ENCODE data around the gene METRN.
A peak's percentile ranks its signal among the peaks of the same experiment; 100 is the strongest.
"Not testable (repeated sequence)": the region's sequence is repeated elsewhere in the genome, so short reads cannot be mapped to it uniquely, and the experiment has no call there.

Gene METRN

DNA sequence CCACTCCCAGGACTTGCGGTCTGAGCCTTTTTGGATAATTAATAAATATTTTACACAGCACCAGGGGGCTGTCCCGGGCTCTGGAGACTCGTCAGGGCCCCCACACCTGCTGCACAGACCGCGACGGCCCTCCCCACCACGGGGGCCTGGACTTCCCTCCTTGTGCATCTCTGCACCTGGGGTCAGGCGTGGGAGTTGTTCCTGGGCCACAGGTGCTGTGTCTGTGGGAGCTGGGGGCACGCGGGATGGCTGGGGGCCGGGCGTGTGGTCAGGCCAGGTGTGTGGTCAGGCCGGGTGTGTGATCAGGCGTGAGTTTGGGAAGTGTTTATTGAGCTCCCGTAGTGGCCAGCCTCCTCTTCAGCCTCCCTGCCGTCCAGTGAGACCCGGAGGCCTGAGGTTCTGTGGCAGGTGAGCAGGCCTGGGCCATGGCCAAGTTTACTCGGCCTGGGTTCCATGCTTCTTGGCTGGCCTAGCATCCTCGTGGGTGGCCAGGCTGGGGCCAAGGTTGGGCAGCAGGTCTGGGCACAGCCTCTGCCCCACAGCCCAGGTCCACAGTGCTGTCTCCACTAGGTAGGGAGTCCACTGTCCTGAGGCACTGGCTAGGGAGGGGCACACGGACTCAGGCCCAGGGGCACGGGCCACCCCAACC lies 36.6 kb upstream of the METRN start:
- no peak for DNase-seq

DNA sequence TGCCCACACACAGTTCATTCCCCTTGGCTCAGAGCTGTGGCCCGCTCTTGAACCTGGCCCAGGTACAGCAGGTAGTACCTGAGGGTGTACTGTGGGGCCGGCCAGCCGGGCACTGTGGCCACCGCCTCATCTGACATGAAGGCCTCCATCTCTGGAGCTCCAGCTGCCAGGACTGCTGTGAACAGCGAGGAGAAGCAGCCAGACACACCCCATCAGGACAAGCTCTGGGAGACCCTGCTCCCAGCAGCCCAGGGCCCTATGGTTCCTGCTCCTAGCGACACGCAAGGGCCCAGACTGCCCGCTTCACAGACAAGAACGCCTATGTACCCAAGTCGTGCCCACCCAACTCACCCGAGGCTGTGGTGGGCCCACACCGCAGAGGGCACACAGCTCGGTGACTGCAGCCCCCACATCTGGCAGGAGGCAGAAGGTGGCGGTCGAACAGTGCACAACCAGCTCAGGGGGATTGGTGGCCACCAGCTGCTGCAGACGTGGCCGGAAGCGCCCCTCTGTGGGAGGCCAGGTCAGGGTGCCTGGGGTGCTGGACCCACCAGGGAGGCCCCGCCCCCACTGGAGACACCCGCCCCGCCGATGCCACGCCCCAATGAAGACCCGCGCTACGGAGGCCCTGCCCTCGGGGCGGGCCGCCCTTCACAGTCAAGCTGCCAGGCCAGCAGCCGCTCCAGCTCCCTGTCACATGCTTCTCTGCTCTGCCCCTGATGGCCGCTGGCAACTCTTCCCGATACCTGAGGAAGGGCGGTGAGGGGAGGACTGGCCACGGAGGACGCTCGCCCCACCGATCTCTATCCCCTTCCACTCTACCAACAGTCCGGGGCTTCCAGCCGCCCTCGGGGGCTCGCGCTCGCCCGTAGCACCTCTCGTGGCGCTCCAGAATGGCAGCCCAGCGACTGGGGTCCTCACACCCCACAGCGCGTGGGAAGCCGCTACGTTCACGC lies 35.8 kb upstream of the METRN start:
- peak; percentile 78 for DNase-seq

DNA sequence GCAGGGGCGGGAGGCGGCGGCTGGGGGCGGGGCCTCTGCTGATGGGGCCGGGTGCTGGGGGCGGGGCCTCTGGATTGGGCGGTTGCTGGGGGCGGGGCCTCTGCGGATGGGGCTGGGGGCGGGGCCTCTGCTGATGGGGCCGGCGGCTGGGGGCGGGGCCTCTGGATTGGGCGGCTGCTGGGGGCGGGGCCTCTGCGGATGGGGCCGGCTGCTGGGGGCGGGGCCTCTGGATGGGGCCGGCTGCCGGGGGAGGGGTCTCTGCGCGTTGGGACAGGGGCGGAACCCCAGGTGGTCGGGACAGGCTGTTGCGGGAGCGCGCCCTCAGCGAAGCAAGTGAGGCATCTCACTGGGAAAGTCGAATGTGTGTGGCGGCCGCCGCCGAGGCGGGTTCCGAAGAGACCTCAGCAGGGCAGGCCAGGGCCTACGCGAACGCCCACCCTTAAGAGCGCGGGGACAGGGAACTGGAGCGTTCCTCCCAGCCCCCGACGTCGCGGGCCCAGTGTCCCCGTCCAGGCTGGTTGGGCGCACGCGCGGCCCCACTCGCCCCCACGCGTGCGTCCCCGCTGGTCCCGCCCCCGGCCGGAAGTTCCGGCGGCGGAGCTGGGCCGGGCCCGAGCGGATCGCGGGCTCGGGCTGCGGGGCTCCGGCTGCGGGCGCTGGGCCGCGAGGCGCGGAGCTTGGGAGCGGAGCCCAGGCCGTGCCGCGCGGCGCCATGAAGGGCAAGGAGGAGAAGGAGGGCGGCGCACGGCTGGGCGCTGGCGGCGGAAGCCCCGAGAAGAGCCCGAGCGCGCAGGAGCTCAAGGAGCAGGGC lies 34.9 kb upstream of the METRN start, which contains the start of gene STUB1:
TSS of gene STUB1 (plus strand) at position 597 of the 811 bp plus-strand sequence. CDS start at position 713, 116 bp downstream.
- peak; percentile 97 for DNase-seq

DNA sequence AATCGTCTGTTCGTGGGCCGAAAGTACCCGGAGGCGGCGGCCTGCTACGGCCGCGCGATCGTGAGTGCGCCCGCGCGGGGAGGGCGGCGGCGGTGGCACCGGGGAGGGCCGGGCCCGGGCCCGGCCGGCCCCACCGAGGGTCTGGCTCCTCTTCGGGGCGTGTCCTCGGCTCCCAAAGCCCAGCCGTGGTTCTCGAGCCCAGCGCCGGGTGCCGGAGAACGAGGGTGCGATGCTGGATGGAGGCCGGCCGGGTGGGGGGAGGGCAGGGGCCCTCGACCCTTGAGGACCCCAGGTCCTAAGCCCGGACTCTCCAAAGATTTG lies 34.3 kb upstream of the METRN start:
- no peak for DNase-seq

DNA sequence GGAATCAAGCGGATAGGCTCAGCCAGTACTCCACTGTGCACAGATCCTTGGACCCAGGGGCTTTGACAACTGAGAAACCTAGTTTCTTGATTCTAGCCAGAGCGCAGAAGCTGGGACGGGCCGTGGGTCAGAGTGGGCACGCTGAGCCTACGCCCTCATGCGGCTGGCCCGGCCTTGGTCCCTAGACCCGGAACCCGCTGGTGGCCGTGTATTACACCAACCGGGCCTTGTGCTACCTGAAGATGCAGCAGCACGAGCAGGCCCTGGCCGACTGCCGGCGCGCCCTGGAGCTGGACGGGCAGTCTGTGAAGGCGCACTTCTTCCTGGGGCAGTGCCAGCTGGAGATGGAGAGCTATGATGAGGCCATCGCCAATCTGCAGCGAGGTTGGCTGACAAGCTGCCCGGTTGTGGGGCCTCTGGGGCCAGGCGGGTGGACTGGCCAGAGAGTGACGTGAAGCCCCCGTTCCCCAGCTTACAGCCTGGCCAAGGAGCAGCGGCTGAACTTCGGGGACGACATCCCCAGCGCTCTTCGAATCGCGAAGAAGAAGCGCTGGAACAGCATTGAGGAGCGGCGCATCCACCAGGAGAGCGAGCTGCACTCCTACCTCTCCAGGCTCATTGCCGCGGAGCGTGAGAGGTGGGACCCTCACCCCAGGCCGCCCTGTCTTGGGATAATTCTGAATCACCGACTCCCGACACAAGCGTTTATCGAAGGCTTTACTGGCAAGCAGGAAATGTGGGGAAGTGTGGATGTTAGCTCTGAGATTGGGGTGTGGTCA lies 33.8 kb upstream of the METRN start:
- DNase-seq = no peak

DNA sequence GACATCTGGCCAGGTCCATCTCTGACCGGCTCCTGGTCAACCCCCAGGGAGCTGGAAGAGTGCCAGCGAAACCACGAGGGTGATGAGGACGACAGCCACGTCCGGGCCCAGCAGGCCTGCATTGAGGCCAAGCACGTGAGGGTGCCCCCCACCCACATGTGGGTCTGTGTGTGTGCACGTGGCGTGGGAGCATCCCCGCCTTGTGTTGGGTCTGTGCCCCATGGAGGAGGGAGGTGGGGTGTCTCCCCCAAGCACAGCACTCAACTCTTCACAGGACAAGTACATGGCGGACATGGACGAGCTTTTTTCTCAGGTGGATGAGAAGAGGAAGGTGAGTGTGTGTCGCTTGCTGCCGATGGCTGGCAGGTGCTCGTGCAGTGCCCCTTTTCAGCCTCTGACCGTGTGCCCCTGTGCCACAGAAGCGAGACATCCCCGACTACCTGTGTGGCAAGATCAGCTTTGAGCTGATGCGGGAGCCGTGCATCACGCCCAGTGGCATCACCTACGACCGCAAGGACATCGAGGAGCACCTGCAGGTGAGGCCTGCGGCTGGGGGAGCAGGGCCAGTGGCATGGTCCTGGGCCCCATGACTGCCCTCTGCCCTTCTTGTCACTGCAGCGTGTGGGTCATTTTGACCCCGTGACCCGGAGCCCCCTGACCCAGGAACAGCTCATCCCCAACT lies 33.0 kb upstream of the METRN start:
- no peak for DNase-seq

DNA sequence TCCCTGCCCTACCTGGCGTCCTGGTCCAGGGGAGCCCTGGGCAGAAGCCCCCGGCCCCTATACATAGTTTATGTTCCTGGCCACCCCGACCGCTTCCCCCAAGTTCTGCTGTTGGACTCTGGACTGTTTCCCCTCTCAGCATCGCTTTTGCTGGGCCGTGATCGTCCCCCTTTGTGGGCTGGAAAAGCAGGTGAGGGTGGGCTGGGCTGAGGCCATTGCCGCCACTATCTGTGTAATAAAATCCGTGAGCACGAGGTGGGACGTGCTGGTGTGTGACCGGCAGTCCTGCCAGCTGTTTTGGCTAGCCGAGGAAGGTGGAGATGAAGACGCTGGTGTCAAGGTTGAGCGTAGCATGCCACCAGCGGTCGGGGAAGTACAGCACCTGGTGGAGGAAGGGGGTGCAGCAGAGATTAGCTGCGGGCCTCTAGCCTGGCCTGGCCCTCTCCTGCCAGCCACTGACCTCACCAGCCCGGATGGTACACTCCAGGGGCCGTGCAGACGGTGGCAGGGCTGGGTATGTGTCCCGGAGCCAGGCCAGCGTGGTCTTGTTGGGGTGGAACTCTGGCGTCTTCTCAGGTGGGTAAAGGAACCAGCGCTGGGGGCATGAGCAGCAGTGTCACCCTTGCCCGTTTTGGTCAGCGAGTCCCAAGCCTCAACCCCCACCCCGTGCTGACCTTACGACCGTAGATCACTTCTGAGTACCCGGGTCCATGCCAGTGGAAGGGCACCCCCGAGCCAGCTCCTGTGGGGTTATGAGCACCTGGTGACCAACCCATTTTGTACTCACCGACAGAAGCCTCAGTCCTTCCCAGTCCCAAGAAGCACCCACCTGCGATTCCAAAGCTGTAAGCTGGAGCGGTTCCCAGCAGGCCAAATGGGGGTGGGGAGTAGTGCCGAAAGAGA lies 32.2 kb upstream of the METRN start:
- no peak for DNase-seq

DNA sequence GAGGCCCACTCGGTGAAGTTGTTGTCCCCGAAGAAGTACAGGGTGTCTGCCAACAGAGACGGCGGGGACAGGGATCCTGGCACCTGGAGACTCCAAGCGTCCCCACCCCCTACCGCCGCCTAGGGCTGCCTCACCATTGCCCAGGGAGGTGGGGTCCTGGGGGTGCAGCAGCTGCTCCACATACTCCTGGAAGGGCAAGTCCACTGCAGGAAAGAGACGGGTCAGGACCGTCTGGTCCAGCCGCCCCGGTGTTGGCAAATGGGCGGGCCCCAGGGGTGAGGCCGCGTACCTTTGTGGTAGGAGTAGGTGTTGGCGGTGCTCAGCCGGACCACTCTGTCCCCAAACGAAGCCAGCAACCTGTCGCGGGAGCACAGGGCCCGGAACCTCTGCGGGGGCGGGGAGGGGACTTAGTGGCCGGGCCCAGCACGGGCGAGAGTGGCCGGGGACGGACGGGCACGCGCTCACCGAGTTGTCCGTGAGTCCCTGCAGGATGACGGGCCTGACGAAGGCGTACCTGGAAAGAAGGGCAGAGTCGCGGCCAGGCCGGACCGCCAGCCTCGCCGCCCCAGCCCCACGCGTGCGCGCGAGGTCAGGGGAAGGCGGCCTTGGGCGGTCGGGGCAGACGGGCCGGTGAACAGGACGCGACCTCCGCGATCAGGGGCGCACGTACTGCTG lies 31.4 kb upstream of the METRN start:
- DNase-seq = no peak

DNA sequence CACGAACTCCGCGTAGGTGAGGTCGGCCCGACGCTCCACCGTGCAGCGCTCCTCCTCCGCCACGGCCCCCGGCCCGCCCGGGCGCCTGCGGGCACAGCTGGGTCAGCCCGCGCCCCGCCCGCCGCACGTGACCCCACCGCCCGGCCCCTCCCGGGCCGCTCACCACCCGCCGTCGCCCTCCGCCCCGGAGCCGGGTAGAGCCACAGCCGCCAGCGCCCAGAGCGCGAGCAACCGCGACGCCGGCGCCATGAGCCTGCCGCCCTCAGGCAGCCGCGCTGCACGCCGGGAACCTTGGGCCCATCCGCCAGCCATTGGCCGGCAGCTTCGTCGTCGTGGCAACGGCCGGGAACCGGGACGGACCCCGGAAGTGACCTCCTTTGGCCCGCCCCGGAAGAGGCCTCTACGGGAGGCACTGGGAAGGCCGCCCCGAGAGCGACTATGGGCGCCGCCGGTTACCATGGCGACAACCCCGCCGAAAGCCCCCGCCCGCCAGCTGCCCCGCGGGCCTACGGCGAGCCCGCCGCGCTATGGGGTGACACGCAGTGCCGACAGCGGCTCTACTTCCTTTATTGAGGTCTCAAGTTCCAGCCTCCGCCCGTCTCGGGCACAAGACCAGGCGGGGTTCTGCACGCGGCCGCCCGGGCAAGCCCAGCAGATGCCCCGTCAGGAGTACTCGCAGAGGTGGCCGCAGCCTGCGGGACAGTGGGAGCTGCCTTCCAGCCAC lies 30.7 kb upstream of the METRN start, which contains the start of gene JMJD8:
TSS of gene JMJD8 (minus strand) at position 264 of the 724 bp plus-strand sequence. CDS start at position 249, 15 bp downstream.
- DNase-seq = peak; percentile 98

DNA sequence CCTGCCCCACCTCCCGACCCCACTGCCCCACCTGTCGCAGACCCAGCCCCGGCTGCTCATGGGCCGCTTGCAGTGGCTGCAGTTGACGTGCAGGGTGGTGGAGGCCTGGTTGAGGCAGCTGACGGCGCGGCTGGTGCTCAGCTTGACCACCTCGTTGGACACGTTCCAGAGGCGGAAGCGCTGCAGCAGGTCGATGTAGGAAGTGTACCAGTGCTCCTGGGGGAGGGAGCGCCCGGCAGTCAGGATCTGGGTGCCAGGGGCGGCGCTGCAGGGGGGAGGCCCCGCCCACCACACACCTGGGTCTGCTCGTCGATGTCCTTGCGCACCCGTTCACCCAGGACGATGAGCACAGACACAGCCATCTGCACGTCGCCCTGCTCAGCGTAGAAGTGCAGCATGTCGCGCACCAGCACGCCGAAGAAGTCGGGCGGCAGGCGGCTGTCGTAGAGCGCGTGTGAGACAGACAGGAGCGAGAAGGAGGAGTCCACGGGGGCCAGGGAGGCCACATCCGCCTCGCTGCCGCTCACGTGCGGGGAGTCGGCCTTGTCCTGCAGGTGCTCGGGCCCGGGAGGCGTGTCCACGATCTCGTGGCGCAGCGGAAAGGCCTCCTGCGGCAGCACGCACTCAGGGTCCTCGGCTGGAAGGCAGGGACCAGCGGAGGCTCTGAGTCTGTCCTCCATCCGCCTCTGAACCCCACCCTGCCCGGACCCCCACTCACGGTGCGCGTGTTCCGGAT lies 29.8 kb upstream of the METRN start:
- no peak for DNase-seq

DNA sequence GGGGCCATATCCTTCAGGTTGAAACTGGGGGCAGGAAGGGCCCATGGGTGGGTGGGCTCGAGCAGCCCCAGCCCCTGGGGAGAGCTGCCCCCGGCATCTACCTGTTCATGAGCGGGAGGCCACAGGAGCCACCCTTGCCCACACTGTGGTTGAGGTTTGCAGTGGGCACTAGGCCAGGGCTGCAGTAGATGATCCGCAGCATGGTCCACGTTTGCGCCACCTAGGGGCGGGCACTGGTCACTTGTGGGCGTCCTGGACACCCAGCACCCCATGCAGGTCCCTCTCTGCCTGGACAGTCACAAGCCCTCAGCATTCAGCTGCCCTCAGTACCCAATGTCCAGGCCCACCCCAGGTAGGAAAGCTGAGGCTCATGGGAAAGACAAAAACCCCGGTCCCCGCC lies 29.0 kb upstream of the METRN start:
- DNase-seq = no peak

DNA sequence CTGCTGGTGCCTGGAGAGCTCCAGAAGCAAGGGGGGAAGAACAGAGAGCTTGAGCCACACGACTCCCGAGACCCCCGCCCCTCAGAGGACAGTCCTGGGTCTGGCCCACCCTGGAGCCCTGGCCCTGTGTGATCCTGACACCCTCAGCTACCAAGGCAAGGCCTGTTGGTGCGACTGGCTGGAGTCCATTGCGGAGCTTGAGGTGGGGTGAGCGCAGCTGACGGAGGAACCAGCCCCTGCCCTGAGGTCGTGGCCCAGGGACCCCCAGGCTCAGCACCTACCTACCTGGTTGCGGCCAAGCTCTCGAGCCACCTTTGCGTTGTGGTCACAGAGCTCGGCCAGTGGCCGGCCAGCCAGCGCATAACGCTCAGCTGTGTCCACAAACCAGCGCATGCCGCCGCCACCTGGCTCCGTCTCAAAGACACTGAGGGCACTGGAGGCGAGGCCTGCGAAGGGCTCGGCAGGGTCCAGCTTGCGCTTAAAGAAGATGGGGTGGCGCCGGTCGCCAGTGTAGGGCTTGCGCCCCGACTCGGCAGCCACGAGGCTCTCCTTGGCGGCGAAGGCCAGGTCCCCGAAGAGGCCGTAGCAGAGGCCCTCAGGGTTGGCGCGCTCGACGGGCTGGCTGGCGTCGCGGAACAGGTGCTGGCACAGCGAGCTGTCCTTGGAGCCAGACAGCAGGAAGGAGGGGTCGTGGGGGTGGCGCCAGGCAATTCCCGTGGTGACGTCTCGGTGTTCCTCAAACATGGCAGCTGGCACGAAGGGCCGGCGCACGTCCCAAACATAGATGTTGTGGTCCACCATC lies 28.3 kb upstream of the METRN start:
- no peak for DNase-seq

DNA sequence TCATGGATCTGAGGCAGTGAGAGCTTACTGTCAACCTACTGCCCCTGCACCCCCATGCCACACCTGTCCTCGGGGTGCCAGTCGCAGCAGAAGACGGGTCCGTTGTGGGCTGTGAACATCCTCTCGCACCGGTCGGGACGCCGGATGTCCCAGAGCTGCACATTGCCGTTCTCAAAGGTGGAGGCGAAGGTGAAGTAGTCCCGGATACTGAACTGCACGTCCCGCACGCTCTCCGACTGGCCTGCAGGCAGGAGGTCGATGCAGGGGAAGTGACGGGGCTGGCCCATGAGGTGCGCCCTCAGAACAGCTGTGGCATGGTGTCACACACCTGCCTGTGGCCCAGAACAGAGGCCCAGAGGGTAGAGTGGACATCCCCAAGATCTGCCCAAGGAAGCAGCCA lies 27.4 kb upstream of the METRN start:
- no peak for DNase-seq

DNA sequence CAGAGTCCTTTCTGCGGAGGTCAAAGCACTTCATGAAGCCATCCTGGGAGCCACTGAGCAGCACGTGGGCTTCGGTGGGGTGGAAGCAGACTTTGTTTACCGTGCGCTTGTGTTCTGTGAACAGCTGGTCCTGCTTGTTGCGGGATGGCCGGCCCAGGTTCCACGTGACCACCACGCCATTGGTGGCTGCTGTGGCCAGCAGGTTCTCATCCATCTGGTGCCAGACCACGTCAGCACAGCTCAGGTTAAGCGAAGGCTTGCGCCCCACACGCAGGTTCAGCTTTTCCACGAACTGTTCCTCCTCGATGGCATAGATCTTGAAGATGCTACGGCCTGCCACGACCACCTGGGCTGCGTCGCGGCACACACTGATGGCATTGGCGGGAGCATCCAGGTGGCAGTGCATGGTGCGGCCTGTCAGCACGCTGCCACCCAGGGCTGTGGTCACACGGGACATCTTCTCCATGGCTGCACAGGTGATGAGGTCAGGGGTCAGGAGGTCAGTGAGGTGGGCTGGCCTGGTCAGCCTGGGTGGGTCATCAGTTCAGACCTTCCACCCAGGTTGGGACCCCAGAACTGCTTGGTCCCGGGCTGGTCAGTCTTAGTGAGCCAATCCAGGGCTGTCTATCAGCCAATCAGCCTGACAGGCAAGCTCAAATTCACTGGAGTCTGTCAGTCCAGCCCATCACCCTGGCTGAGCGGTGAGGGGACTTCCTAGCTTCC lies 25.6 kb upstream of the METRN start:
- DNase-seq = no peak

DNA sequence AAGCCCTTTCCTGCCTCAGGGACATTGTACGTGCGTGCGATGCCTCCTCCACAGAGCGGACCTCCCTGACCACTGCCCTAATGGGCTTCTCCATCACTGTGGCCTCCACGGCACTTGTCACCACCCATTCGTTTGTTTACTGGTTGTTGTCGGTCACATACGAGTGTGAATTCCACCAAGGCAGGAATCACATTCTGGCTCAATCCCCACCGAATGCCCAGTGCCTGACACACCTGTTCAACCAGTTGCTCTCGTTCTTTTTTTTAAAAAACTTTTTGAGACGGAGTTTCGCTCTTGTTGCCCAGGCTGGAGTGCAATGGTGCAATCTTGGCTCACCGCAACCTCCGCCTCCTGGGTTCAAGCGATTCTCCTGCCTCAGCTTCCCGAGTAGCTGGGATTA lies 23.7 kb upstream of the METRN start:
- not testable (repeated sequence) for DNase-seq

DNA sequence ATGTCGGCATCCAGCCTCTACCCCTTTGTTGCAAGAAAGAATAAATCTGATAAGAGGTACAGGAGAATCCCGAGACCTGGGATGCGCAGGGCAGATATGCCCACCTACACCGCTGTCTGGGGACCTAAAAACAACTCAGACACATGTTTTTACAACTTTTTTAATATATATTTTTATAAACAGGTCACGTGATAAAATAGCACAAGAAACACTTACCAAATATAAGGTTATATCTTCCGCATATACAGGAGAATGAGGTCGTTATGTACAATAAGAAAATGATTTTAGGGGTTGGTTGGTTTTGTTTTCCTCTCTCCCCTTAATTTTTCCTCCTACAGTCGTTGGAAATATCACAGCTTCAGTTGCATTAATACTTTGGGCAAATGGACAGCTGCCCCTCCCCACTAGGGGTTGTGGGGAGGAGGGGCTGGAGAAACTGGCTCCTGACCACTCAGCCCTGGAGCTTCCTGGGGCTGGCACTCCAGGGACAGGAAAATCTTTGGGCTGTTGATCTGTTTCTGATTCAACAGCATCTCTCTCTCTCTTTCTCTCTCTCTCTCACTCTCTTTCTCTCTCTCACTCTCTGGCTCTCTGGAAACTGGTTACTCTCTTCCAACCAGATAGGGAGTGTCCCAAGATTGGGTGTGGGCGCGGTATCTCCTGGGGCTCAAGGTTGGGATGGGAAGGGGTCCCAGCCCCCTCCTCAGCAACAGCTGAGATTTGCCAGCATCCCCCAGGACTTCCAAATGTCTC lies 22.4 kb upstream of the METRN start:
- DNase-seq = no peak
